Measurements from ENCODE around the gene DIO3.
"Not testable (repeated sequence)": the region's sequence is repeated elsewhere in the genome, so short reads cannot be mapped to it uniquely, and the experiment has no call there.

DIO3 gene

DNA sequence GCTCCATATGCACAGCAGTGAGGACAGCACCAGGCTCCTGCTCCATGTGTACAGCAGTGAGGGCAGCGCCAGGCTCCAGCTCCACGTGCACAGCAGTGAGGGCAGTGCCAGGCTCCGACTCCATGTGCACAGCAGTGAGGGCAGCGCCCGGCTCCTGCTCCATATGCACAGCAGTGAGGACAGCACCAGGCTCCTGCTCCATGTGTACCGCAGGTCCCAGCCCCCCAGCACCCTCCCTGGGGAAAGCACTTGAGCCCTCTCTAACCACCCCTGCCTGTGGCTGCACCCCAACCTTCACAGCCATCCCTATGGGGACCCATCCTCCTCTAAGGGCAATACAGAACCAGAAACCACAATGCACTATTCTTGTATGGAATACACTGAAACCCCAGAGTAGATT is 11.2 kb downstream of the DIO3 start:
- DNase-seq; in situ Hi-C loops (cut with HindIII; ENCODE audit: low pct_ligation_motif_present, low pct_unique_long_range_greater_than_20kb, low sequenced_read_pairs): not testable (repeated sequence)

DNA sequence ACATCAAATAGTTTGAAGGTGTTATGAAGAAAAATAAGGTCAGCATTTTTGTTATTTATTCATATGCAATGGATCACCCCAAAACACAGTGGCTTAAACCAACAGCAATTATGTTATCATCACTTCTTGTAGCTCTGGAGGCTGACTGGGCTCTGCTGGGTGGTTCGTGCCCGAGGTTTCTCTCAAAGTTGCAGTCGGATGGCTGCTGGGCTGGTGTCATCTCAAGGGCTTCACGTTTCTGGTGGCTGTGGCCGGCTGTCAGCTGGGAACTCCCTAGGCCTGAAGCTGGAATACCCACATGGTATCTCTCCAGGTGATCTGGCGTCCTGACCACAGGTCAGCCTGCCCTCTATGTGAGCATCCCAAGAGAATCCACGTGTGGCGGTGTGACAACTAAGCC is 12.0 kb downstream of the DIO3 start:
- in situ Hi-C loops (cut with HindIII; ENCODE audit: low pct_ligation_motif_present, low pct_unique_long_range_greater_than_20kb, low sequenced_read_pairs): no loop called here

DNA sequence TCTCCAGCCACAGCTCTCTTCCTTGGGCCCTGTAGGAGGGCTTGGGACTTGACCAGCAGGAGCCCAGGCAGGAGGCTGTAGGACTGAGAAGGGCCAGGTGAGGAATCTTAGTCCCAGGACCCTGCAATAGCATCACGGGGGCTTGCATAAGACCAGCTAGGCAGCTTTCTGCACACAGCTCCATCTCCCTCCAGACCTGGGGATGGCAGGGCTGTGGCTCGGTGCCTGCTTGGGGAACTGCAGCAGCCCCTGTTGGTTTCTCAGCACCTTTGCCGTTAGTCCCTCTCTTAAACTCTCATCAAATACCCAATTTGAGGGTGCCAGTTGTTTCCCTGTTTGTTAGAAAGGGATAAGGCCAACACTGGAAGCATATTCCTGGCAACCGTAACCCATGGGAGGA is 14.3 kb downstream of the DIO3 start:
- no peak for DNase-seq
- in situ Hi-C loops (cut with HindIII; ENCODE audit: low pct_ligation_motif_present, low pct_unique_long_range_greater_than_20kb, low sequenced_read_pairs): no loop called here

More for the DNA sequence above, 12.0 kb downstream of the DIO3 start:
- no peak for DNase-seq

- DNase-seq: no peak
- in situ Hi-C loops (cut with HindIII; ENCODE audit: low pct_ligation_motif_present, low pct_unique_long_range_greater_than_20kb, low sequenced_read_pairs): no loop called here
Observed at GRCh38 chr14:101577221-101577909, 16.1 kb downstream of the DIO3 start.

DNA sequence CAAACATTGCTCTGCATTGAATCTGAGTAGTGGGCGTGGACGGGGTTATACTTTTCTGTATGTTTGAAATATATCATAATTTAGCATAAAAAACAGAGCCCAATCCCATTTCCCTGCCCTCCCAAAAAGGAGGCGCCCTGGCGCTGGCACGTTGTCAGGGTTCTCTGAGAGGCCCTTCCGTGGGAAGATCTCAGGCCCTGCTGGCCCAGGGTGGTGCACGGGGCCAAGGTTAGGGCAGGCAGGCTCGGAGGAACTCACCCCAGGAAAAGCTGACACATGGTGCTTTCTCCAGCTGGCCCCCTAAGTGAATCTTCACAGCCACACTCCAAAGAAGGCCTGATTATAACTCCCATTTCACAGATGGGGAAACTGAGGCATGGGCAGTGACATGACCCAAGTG is 17.2 kb downstream of the DIO3 start:
- in situ Hi-C loops (cut with HindIII; ENCODE audit: low pct_ligation_motif_present, low pct_unique_long_range_greater_than_20kb, low sequenced_read_pairs): no loop called here
- no peak for DNase-seq

- in situ Hi-C loops (cut with HindIII; ENCODE audit: low pct_ligation_motif_present, low pct_unique_long_range_greater_than_20kb, low sequenced_read_pairs): no loop called here
- DNase-seq: no peak
Observed at GRCh38 chr14:101579372-101580080, 18.2 kb downstream of the DIO3 start.

GRCh38 chr14:101581806-101582205 is 20.5 kb downstream of the DIO3 start:
- in situ Hi-C loops (cut with HindIII; ENCODE audit: low pct_ligation_motif_present, low pct_unique_long_range_greater_than_20kb, low sequenced_read_pairs): no loop called here
- DNase-seq: no peak

- no peak for DNase-seq
- in situ Hi-C loops (cut with HindIII; ENCODE audit: low pct_ligation_motif_present, low pct_unique_long_range_greater_than_20kb, low sequenced_read_pairs): no loop called here
Observed at GRCh38 chr14:101582294-101582693, 21.0 kb downstream of the DIO3 start.

- in situ Hi-C loops (cut with HindIII; ENCODE audit: low pct_ligation_motif_present, low pct_unique_long_range_greater_than_20kb, low sequenced_read_pairs): no loop called here
- DNase-seq: no peak
Observed at GRCh38 chr14:101583006-101583714, 21.9 kb downstream of the DIO3 start.

- no peak for DNase-seq
Observed at GRCh38 chr14:101583715-101584054, 22.4 kb downstream of the DIO3 start.

GRCh38 chr14:101584055-101584859 is 23.0 kb downstream of the DIO3 start:
- in situ Hi-C loops (cut with HindIII; ENCODE audit: low pct_ligation_motif_present, low pct_unique_long_range_greater_than_20kb, low sequenced_read_pairs): no loop called here
- no peak for DNase-seq

More at GRCh38 chr14:101583715-101584054, 22.4 kb downstream of the DIO3 start:
- in situ Hi-C loops (cut with HindIII; ENCODE audit: low pct_ligation_motif_present, low pct_unique_long_range_greater_than_20kb, low sequenced_read_pairs): no loop called here

- in situ Hi-C loops (cut with HindIII; ENCODE audit: low pct_ligation_motif_present, low pct_unique_long_range_greater_than_20kb, low sequenced_read_pairs): no loop called here
- no peak for DNase-seq
Observed at GRCh38 chr14:101585211-101585610, 23.9 kb downstream of the DIO3 start.

DNA sequence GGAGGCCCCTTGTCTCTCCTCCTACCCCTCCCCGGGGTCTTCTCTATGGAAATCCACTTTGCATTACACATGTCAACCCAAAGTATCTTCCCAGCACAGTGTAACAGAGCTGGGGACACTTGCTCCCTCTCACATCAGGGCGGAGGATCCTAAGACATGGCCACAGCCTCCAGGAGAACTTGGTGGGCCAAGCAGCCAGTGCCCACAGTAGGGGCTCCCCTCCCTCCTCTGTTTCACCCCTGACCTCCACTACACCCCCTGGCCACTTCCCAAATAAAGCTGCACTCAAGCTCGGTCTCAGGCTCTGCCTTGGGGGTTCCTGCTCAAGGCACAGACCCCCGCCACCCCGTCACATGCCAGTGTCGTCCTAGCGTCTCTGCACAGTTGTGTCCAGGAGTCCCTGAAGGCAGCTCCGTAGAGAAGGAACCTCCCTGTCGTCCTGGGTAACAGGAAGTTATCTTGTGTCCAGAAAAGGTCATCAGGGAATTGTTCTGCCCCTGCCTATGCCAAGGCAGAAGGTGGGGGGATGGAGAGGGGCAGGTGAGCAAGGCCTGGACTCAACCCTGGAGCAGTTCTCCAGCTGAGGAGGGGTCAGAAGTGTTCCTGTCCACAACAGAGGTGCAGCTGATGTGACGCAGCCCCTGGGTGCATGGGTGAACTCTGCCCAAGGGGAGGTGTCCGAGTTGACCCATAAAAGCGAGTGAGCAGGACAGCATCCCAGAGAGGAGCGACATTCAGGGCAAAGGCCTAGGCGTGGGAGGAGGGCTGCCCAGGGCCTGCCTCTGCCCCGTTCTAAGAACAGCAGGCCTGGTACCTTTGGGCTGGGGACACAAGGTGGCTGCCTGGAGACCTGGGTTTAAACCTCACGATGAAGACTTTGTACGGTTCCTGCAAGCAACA is 25.5 kb downstream of the DIO3 start:
- in situ Hi-C loops (cut with HindIII; ENCODE audit: low pct_ligation_motif_present, low pct_unique_long_range_greater_than_20kb, low sequenced_read_pairs): no loop called here
- DNase-seq: no peak

DNA sequence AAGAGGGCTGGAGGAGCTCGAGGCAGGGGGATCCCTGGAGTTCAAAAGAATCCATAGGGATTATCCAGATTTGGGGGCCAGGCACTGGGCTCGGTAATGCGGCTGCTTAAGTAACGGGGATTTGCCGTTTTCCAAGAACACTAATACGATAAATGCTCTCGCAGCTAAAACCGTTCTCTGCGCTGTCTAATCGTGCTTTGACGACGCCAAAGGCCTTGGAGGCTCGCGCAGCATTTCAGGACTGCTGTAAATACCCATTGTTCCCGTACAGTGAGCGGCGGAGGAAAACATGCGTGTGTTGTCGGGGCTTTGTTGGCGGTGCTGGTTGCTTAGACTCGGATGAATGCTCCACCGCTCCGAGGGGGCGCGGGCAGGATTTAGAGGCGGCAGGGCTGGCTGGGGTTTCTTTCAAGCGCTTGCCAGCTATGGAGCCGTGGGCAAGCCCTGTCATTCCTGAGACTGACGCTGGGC is 26.2 kb downstream of the DIO3 start:
- DNase-seq: no peak
- in situ Hi-C loops (cut with HindIII; ENCODE audit: low pct_ligation_motif_present, low pct_unique_long_range_greater_than_20kb, low sequenced_read_pairs): no loop called here

- in situ Hi-C loops (cut with HindIII; ENCODE audit: low pct_ligation_motif_present, low pct_unique_long_range_greater_than_20kb, low sequenced_read_pairs): no loop called here
- no peak for DNase-seq
Observed at GRCh38 chr14:101588286-101588975, 27.1 kb downstream of the DIO3 start.

DNA sequence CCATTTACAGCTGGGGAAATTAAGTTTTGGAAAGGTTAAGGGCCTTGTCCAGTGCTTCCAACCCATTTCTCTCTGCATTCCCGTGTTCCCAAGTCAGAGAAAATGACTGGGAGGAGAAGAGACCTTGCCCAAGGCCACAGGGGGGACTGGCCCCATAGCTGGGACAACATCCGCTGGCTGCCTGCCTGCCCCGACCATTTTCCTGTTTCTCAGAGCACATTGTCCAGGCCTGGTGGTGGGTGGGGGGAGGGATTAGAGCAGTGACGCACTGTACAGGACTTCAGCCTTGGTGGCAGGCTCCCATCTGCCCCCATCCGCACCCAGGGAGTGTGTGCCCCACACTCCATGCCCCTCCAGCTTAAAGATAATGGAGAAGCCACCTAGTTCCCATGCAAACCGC is 27.7 kb downstream of the DIO3 start:
- in situ Hi-C loops (cut with HindIII; ENCODE audit: low pct_ligation_motif_present, low pct_unique_long_range_greater_than_20kb, low sequenced_read_pairs): no loop called here
- no peak for DNase-seq

GRCh38 chr14:101589486-101590015 is 28.3 kb downstream of the DIO3 start:
- in situ Hi-C loops (cut with HindIII; ENCODE audit: low pct_ligation_motif_present, low pct_unique_long_range_greater_than_20kb, low sequenced_read_pairs): no loop called here
- DNase-seq: no peak

Data from ACHN (cell line).